HepG2 (cell line): ENCODE results near the gene CHRNG. TPM values are rescaled to one million over a fixed set of nuclear protein-coding genes. Genes with fewer than 3 reads are reported as not detected.

Source experiments
- CCAR2 ChIP-seq: fragments of 200-400 bp; formaldehyde crosslinking; optimal IDR thresholded peaks from 2 replicates; pipeline ENCODE3; 2018; ENCODE audit warnings: low read depth, mild to moderate bottlenecking, low read length, moderate library complexity
- CEBPB ChIP-seq: IDR thresholded peaks from 2 replicates; pipeline ENCODE4 v1.6.1; 2011; ENCODE audit warnings: low read depth, low read length, improper control_type of control experiment, borderline replicate concordance
- CEBPG ChIP-seq: IDR thresholded peaks from 2 replicates; pipeline ENCODE4 v1.6.1; 2016
- E2F5 ChIP-seq: sonication (generic); formaldehyde crosslinking; conservative IDR thresholded peaks from 2 replicates; pipeline ENCODE4 v1.4.0; 2020; ENCODE audit warnings: missing genetic modification reagents
- FOXA1 ChIP-seq, 2 experiments: fragments of 450-650 bp in 1 of 2; sonication (generic) in 1 of 2; formaldehyde crosslinking in 1 of 2; IDR thresholded peaks; 2 replicates each; pipeline versions ENCODE4 v1.4.0 to v1.6.1; 2016 to 2020; ENCODE audit warnings: missing genetic modification reagents in 1 of 2
- IKZF1 ChIP-seq: fragments of 450-650 bp; IDR thresholded peaks from 2 replicates; pipeline ENCODE4 v1.7.1; 2016
- KDM4B ChIP-seq: sonication (generic); formaldehyde crosslinking; IDR thresholded peaks from 2 replicates; pipeline ENCODE4 v1.4.0; 2020; ENCODE audit warnings: missing genetic modification reagents
- MAF1 ChIP-seq: sonication (generic); formaldehyde crosslinking; IDR thresholded peaks from 2 replicates; pipeline ENCODE4 v1.5.0; 2020; ENCODE audit warnings: missing genetic modification reagents, borderline replicate concordance
- MYNN ChIP-seq: sonication (generic); formaldehyde crosslinking; IDR thresholded peaks from 2 replicates; pipeline ENCODE4 v1.4.0; 2020; ENCODE audit warnings: mild to moderate bottlenecking, low read depth, missing genetic modification reagents
- SKI ChIP-seq: fragments of 450-650 bp; IDR thresholded peaks from one replicate; pipeline ENCODE4 v1.6.1; 2018; ENCODE audit warnings: mild to moderate bottlenecking; ENCODE audit not compliant: partially characterized antibody
- TGIF2 ChIP-seq: IDR thresholded peaks from 2 replicates; pipeline ENCODE4 v1.6.1; 2016; ENCODE audit warnings: control low read depth, missing compliant biosample characterization
- U2AF1 ChIP-seq: fragments of 200-400 bp; formaldehyde crosslinking; optimal IDR thresholded peaks from 2 replicates; pipeline ENCODE3; 2017; ENCODE audit warnings: mild to moderate bottlenecking, low read depth, low read length
- ZFYVE20 ChIP-seq: sonication (generic); formaldehyde crosslinking; IDR thresholded peaks from 2 replicates; pipeline ENCODE4 v1.8.0; 2023; ENCODE audit warnings: low read depth, mild to moderate bottlenecking, moderate library complexity, missing genetic modification reagents, borderline replicate concordance
- ZNF431 ChIP-seq: sonication (generic); formaldehyde crosslinking; IDR thresholded peaks from 2 replicates; pipeline ENCODE4 v1.9.0; 2022; ENCODE audit warnings: missing genetic modification reagents, low read depth, mild to moderate bottlenecking, borderline replicate concordance
- ZNF451 ChIP-seq: sonication (generic); formaldehyde crosslinking; IDR thresholded peaks from 2 replicates; pipeline ENCODE4 v1.5.0; 2020; ENCODE audit warnings: mild to moderate bottlenecking, missing genetic modification reagents
- ZNF546 ChIP-seq: sonication (generic); formaldehyde crosslinking; conservative IDR thresholded peaks from 2 replicates; pipeline ENCODE4 v1.8.1; 2023; ENCODE audit warnings: mild to moderate bottlenecking, missing genetic modification reagents
- ZNF619 ChIP-seq: sonication (generic); formaldehyde crosslinking; IDR thresholded peaks from 2 replicates; pipeline ENCODE4 v1.4.0; 2020; ENCODE audit warnings: mild to moderate bottlenecking, missing genetic modification reagents
- ZNF7 ChIP-seq: IDR thresholded peaks from 2 replicates; pipeline ENCODE4 v1.6.1; 2016; ENCODE audit warnings: missing biosample characterization, missing genetic modification reagents
- ZNF768 ChIP-seq: sonication (generic); formaldehyde crosslinking; IDR thresholded peaks from 2 replicates; pipeline ENCODE4 v1.4.0; 2020; ENCODE audit warnings: missing genetic modification reagents
- ZNF773 ChIP-seq: sonication (generic); formaldehyde crosslinking; IDR thresholded peaks from 2 replicates; pipeline ENCODE4 v1.4.0; 2020; ENCODE audit warnings: missing genetic modification reagents, borderline replicate concordance
- polyA plus RNA-seq, 8 experiments: library from polyadenylated mRNA; depleted of rRNA in 3 of 8; stranded (reverse) in 7 of 8; unstranded in 1 of 8; fragments of >200 nt; fragmentation: Illumina TruSeq in 4 of 8; extraction: Trizol in 4 of 8; gene quantifications; 2 replicates each; pipeline versions ENCODE4 v1.2.1 to v1.2.3, GENCODE V29; 2011 to 2016; ENCODE audit warnings: low read depth in 4 of 8, missing spikeins in 1 of 8, mixed read lengths in 1 of 8; ENCODE audit not compliant: insufficient read depth in 1 of 8
- total RNA-seq, 5 experiments: library from RNA; depleted of rRNA; stranded (reverse); fragments of >200 nt; fragmentation: Illumina TruSeq; extraction: Trizol; gene quantifications; 2 replicates each; pipeline ENCODE4 v1.2.3, GENCODE V29; 2016; ENCODE audit warnings: low read depth in 1 of 5
- TF ChIP-seq, protein P1 (sequence below): sonication (generic); formaldehyde crosslinking; IDR thresholded peaks from 2 replicates; pipeline ENCODE4 v1.9.0; 2021; ENCODE audit warnings: missing genetic modification reagents, borderline replicate concordance
- TF ChIP-seq, protein P2 (sequence below): sonication (generic); formaldehyde crosslinking; IDR thresholded peaks from 2 replicates; pipeline ENCODE4 v1.5.0; 2020; ENCODE audit warnings: missing genetic modification reagents
- TF ChIP-seq, protein P3 (sequence below): sonication (generic); formaldehyde crosslinking; IDR thresholded peaks from 2 replicates; pipeline ENCODE4 v1.4.0; 2020; ENCODE audit warnings: mild to moderate bottlenecking, missing genetic modification reagents
- TF ChIP-seq, protein P4 (sequence below): sonication (generic); formaldehyde crosslinking; IDR thresholded peaks from 2 replicates; pipeline ENCODE4 v1.4.0; 2020; ENCODE audit warnings: missing genetic modification reagents

The CHRNG gene
- total and polyA plus RNA-seq, 2 of the 13 experiments (the other 11 are each of a cell fraction or from before 2014, with no cell fraction given): not detected

DNA sequence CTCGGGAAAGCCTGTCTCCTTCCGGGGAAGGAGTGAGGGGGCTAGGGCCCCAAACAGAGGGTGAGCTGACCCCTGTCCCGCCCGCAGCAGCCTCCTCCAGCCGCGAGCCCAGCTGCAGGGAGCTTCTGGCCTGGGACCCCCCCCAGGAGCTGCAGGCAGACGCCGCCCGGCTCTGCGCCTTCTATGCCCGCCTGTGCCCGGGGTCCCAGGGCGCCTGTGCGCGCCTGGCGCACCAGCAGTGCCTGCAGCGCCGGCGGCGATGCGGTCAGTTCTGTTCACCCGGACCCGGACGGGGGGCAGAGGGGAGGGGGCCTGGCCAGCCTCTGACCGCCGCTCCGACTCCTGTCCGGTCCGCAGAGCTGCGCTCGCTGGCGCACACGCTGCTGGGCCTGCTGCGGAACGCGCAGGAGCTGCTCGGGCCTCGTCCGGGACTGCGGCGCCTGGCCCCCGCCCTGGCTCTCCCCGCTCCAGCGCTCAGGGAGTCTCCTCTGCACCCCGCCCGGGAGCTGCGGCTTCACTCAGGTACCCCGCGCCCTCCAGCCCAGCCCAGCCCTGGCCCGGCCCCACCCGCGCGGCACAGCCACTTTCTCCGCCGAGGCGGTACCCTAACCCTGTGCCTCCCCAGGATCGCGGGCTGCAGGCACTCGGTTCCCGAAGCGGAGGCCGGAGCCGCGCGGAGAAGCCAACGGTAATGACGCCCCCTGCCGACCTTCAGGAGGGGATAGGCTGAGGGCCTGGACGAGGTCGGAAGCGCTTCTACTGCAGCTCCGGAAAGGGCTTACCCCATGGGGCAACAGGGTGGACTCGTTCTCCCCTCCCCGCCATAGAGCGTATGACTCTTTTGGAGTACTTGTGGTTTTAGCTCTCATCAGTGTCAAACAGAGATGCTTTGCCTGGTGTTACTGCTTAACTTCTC, 15.6 kb upstream of the CHRNG start (continued):
- TF ChIP-seq MAF1 (CRISPR knock-in tag) (0 out of 2 replicates have a peak, but pooled peaks have one; percentile 11), ZNF619 (CRISPR knock-in tag) (no peak), E2F5 (CRISPR knock-in tag) (no peak), ZNF773 (CRISPR knock-in tag) (no peak), ZNF7 (CRISPR knock-in tag) (no peak), ZNF546 (CRISPR knock-in tag) (no peak), MYNN (CRISPR knock-in tag) (no peak), ZNF451 (no peak), ZFYVE20 (no peak), SKI (no peak), TGIF2 (CRISPR knock-in tag) (no peak), CCAR2 (no peak), ZNF431 (no peak), U2AF1 (no peak), FOXA1 (IDR thresholded peaks at IDR 0.05) (no peak), FOXA1 (CRISPR knock-in tag; IDR thresholded peaks at IDR 0.05) (no peak), KDM4B (CRISPR knock-in tag) (no peak), IKZF1 (no peak), CEBPB (no peak), CEBPG (CRISPR knock-in tag) (no peak), ZNF768 (CRISPR knock-in tag) (peak; percentile 47; the same call in 1 of the 2 replicates)
- TF ChIP-seq, protein P1, sequence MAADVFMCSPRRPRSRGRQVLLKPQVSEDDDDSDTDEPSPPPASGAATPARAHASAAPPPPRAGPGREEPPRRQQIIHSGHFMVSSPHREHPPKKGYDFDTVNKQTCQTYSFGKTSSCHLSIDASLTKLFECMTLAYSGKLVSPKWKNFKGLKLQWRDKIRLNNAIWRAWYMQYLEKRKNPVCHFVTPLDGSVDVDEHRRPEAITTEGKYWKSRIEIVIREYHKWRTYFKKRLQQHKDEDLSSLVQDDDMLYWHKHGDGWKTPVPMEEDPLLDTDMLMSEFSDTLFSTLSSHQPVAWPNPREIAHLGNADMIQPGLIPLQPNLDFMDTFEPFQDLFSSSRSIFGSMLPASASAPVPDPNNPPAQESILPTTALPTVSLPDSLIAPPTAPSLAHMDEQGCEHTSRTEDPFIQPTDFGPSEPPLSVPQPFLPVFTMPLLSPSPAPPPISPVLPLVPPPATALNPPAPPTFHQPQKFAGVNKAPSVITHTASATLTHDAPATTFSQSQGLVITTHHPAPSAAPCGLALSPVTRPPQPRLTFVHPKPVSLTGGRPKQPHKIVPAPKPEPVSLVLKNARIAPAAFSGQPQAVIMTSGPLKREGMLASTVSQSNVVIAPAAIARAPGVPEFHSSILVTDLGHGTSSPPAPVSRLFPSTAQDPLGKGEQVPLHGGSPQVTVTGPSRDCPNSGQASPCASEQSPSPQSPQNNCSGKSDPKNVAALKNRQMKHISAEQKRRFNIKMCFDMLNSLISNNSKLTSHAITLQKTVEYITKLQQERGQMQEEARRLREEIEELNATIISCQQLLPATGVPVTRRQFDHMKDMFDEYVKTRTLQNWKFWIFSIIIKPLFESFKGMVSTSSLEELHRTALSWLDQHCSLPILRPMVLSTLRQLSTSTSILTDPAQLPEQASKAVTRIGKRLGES (CRISPR knock-in tag): no peak
- TF ChIP-seq, protein P2, sequence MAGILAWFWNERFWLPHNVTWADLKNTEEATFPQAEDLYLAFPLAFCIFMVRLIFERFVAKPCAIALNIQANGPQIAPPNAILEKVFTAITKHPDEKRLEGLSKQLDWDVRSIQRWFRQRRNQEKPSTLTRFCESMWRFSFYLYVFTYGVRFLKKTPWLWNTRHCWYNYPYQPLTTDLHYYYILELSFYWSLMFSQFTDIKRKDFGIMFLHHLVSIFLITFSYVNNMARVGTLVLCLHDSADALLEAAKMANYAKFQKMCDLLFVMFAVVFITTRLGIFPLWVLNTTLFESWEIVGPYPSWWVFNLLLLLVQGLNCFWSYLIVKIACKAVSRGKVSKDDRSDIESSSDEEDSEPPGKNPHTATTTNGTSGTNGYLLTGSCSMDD (CRISPR knock-in tag): no peak
- TF ChIP-seq, protein P3, sequence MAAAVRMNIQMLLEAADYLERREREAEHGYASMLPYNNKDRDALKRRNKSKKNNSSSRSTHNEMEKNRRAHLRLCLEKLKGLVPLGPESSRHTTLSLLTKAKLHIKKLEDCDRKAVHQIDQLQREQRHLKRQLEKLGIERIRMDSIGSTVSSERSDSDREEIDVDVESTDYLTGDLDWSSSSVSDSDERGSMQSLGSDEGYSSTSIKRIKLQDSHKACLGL: no peak
- TF ChIP-seq, protein P4, sequence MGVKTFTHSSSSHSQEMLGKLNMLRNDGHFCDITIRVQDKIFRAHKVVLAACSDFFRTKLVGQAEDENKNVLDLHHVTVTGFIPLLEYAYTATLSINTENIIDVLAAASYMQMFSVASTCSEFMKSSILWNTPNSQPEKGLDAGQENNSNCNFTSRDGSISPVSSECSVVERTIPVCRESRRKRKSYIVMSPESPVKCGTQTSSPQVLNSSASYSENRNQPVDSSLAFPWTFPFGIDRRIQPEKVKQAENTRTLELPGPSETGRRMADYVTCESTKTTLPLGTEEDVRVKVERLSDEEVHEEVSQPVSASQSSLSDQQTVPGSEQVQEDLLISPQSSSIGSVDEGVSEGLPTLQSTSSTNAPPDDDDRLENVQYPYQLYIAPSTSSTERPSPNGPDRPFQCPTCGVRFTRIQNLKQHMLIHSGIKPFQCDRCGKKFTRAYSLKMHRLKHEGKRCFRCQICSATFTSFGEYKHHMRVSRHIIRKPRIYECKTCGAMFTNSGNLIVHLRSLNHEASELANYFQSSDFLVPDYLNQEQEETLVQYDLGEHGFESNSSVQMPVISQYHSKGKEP (CRISPR knock-in tag): no peak
